Epithelial cell of proximal tubule (primary cell): ENCODE results near the gene USP33. TPM values are rescaled to one million over a fixed set of nuclear protein-coding genes. Genes with fewer than 3 reads are reported as not detected.
"Not testable (repeated sequence)": the region's sequence is repeated elsewhere in the genome, so short reads cannot be mapped to it uniquely, and the experiment has no call there.

Experiments used
- DNase-seq: peaks from one replicate; pipeline ENCODE4 v3.0.0-alpha.2; 2011; ENCODE audit warnings: low read depth
- H3K4me3 ChIP-seq: 2 replicates; pipeline ENCODE4 v1.5.1; 2011; ENCODE audit warnings: low read depth, mild to moderate bottlenecking, low read length
- total RNA-seq: library from RNA; depleted of rRNA; stranded (reverse); fragments of >200 nt; gene quantifications from 2 replicates; pipeline ENCODE4 v1.2.3, GENCODE V29; 2015
- TF ChIP-seq, protein P1 (sequence below): conservative IDR thresholded peaks from 2 replicates; pipeline ENCODE4 v1.5.1; 2012; ENCODE audit warnings: low read depth, mild to moderate bottlenecking, low read length

The USP33 gene
- total RNA-seq, 1 donor from 2014 or later = 44.1 TPM

DNA sequence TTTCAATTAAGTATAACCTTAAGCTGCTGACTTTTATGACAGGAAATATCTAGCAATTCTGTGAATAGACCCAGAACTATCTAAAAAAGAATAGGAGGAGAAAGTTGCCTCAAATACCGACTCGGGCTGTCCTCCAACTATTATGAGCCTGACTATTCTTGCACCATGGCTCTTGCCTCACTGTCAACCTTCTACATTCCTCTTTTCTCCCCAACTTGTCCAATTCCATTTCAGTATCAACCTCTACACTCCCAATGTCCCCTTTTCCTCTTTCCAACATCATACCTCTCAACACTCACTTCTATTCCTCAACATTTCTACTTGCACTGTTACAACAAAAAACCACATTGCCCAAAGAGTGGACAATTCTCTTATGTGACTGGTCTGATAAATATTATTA lies 79.5 kb downstream of the USP33 start:
- no peak overlapping the region for H3K4me3 ChIP-seq
- DNase-seq = no peak
- TF ChIP-seq, protein P1, sequence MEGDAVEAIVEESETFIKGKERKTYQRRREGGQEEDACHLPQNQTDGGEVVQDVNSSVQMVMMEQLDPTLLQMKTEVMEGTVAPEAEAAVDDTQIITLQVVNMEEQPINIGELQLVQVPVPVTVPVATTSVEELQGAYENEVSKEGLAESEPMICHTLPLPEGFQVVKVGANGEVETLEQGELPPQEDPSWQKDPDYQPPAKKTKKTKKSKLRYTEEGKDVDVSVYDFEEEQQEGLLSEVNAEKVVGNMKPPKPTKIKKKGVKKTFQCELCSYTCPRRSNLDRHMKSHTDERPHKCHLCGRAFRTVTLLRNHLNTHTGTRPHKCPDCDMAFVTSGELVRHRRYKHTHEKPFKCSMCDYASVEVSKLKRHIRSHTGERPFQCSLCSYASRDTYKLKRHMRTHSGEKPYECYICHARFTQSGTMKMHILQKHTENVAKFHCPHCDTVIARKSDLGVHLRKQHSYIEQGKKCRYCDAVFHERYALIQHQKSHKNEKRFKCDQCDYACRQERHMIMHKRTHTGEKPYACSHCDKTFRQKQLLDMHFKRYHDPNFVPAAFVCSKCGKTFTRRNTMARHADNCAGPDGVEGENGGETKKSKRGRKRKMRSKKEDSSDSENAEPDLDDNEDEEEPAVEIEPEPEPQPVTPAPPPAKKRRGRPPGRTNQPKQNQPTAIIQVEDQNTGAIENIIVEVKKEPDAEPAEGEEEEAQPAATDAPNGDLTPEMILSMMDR = no peak

DNA sequence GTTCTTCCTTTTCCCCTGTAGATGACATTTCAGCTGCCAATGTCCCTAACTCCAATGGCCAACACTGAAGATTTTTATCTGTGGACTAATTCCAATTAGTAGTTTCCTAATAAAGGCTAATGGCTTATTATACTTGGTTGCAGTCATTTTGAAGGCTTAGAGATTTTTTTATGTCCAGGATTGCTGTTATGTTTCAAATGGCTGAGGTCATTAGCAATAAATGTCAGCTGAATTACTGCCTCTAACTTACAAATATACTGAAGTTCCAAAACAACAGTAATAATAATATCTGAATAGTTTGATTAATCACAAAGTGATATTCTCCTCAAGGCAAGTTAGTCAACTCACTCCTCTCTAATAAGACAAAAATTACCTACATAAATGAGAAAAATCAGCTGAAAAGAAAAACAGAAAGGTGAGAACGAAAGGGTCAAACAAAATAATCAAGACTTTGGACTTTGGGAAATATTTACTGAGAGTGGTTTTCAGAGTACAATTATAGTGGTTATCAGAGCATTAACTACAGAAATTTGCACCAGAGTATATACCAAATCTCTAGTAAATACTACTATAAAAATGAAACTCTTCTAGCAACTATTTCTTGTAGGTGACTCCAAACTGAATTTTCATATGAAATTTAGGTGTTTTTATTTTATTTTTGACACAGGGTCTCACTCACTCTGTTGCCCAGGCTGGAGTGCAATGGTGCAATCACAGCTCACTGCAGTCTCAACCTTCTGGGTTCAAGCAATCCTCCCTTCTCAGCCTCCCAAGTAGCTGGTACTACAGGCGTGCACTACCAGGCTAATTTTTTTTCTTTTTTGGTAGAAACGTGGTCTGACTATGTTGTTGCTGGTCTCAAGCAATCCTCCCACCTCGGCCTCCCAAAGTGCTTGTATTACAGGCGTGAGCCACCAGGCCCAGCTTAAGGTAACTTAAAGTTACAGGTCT lies 80.7 kb downstream of the USP33 start:
- no peak for DNase-seq
- TF ChIP-seq, protein P1 = no peak

DNA sequence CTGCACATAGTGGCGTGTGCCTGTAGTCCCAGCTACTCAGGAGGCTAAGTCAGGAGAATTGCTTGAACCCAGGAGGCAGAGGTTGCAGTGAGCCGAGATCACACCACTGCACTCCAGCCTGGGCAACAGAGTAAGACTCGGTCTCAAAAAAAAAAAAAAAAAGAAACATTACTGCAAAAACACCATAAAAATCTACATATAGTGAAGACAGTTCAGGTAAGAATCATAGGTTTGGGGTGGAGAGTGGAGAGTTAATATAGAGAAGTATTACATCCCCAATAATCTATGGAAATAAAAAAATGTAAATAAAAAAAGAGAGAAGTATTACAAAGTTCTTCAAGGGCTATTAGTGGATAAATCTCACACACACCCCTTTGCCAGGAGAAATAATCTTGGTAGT lies 84.8 kb downstream of the USP33 start:
- not testable (repeated sequence) for H3K4me3 ChIP-seq, DNase-seq

More for the DNA sequence above, 80.7 kb downstream of the USP33 start:
- no peak overlapping the region for H3K4me3 ChIP-seq

DNA sequence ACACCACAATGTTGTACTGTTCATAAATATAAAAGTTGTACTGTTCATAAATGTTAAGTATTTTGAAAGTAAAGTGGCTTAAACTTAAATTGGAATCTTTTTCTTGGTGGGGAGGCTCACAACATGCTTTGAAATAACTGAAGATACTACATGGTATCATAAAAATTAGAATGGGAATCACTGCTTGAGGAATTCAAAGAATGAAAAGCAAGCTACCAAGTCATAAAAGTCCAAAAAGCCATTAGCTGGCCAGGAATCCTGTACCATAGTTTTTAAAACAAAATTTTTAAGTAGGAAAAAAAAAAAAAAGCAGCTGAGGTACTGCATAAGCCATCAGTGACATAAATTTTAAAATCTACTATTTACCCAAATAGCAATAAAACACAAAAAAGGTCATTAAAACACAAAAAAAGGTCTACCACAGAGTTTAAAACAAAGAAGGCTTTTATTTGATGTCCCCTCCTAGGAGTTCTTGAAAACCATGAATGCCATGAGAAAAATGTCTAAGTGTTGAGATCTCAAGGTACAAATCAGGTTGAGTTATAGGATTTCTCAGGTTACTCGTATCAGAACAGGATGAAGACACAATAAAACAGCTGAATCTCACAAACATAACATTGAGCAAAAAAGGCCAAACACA lies 85.8 kb downstream of the USP33 start:
- TF ChIP-seq, protein P1 = no peak
- H3K4me3 ChIP-seq = no peak overlapping the region
- no peak for DNase-seq

DNA sequence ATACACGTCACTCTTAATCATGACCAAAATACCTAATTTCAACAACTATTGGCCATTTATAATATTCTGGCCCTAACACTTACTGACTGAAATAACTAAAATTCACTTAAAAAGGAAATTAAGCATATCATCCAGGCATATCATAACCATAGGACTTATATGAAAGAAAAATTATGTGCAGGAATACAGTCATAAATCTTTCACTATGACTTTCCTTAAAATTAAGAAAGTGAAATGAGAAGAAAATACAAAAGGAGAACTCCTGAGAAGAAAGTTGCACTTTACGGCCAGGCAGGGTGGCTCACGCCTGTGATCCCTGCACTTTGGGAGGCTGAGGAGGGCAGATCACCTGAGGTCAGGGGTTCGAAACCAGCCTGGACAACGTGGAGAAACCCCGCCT lies 86.6 kb downstream of the USP33 start:
- TF ChIP-seq, protein P1 = no peak
- no peak for DNase-seq
- no peak overlapping the region for H3K4me3 ChIP-seq

DNA sequence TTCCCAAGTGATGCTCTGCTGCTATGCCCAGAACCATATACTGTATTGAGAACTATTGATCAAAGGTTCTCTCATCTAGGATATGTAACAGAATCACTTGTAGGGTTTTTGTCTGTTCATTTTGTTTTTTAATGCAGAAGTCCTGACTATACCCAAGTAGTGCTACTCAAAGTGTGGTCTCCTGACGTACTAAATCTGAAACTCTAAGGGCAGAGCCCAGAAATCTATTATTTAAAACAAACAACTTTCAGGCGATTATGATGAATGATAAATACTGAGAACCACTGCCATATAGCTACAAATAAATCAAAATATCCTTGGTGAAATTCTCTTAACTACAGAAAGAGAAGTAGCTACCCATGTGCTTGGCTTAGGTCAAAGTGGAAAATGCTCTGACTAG lies 87.3 kb downstream of the USP33 start:
- no peak overlapping the region for H3K4me3 ChIP-seq
- no peak for DNase-seq
- TF ChIP-seq, protein P1 = no peak

DNA sequence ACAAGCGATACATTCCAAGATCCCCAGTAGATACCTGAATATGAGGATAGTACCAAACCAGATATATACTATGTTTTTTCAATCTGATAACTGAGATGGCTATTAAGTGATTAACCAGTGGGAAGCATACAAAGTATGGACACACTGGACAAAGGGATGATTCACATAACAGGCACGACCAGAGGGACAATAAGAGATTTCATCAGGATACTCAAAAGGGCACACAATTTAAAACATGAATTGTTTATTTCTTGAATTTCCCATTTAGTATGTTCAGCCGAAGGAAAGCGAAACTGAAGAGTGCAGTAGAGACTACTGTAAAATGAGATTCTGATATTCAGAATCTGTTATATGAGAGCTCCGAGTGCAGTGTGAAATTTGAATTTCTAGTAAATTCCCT lies 87.8 kb downstream of the USP33 start:
- no peak for DNase-seq
- TF ChIP-seq, protein P1 = no peak
- H3K4me3 ChIP-seq = no peak overlapping the region
